Tibial nerve (tissue), 3 donors: ENCODE results near the gene SLC9C1.

Experiments
- POLR2A ChIP-seq, 2 donors: fragments of 450-650 bp; IDR thresholded peaks; one replicate each; pipeline ENCODE4 v1.6.1; 2017; ENCODE audit warnings: antibody characterized with exemption in 2 of 2, mild to moderate bottlenecking in 2 of 2, moderate library complexity in 2 of 2
- TF ChIP-seq, protein P1 (sequence below), 5 experiments: fragments of 200-600 bp in 3 of 5; fragments of 450-650 bp in 2 of 5; sonication (generic) in 3 of 5; IDR thresholded peaks; one replicate each; pipeline ENCODE4 v1.5.1; 2016 to 2019; ENCODE audit warnings: antibody characterized with exemption in 5 of 5, mild to moderate bottlenecking in 3 of 5, moderate library complexity in 2 of 5

DNA sequence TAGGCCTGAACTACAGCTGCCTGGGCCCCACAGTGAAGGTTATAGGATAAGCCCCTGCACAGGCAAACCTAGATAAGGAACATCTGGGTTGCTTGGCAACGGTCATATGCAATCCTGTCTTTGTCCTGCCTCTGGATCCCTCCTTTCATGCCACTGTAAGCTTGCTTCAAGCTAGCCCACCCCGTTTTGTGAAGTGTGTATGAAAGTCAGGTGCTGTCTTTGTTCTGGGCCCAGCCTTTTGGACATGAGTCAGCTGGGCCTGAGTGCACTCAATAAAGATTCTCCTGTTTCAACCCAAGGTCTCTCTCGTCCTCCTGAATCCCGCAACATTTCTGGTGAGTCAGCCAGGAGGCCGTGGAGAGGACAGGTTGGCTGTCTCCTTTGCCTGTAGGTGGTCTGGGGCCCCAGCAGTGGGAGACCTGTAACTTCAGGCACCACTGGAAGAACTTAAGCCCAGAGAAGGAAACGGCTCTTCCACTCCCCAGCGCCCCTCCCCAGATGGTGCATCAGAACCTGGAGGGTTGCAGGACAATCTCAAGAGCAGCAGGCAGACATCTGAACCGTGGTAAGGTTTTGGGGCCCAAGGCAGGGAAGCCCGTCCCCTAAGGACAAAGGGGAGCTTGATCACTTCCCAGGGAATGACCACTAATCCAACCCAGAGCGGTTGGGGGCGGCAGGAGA, 8.3 kb upstream of the SLC9C1 start:
- TF ChIP-seq, protein P1, sequence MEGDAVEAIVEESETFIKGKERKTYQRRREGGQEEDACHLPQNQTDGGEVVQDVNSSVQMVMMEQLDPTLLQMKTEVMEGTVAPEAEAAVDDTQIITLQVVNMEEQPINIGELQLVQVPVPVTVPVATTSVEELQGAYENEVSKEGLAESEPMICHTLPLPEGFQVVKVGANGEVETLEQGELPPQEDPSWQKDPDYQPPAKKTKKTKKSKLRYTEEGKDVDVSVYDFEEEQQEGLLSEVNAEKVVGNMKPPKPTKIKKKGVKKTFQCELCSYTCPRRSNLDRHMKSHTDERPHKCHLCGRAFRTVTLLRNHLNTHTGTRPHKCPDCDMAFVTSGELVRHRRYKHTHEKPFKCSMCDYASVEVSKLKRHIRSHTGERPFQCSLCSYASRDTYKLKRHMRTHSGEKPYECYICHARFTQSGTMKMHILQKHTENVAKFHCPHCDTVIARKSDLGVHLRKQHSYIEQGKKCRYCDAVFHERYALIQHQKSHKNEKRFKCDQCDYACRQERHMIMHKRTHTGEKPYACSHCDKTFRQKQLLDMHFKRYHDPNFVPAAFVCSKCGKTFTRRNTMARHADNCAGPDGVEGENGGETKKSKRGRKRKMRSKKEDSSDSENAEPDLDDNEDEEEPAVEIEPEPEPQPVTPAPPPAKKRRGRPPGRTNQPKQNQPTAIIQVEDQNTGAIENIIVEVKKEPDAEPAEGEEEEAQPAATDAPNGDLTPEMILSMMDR (IDR thresholded peaks at IDR 0.05), result no peak
- no peak for TF ChIP-seq POLR2A (IDR thresholded peaks at IDR 0.05)
